GM19463 (cell line): Measurements from ENCODE around the gene GNA14.
"Not testable (repeated sequence)": the region's sequence is repeated elsewhere in the genome, so short reads cannot be mapped to it uniquely, and the experiment has no call there.

Experiments used
- ATAC-seq: cut with Tn5 transposase; IDR thresholded peaks from one replicate; pipeline ENCODE4 v1.9.1; 2021; ENCODE audit warnings: mild to moderate bottlenecking, moderate library complexity; ENCODE audit not compliant: unreplicated experiment

The GNA14 gene

GRCh38 chr9:77497322-77498198, 150.6 kb downstream of the GNA14 start:
- no peak for ATAC-seq

- ATAC-seq: no peak
These were observed 152.1 kb downstream of the GNA14 start for GRCh38 chr9:77495834-77496671.

- not testable (repeated sequence) for ATAC-seq
These were observed 157.8 kb downstream of the GNA14 start for GRCh38 chr9:77490279-77490678.

DNA sequence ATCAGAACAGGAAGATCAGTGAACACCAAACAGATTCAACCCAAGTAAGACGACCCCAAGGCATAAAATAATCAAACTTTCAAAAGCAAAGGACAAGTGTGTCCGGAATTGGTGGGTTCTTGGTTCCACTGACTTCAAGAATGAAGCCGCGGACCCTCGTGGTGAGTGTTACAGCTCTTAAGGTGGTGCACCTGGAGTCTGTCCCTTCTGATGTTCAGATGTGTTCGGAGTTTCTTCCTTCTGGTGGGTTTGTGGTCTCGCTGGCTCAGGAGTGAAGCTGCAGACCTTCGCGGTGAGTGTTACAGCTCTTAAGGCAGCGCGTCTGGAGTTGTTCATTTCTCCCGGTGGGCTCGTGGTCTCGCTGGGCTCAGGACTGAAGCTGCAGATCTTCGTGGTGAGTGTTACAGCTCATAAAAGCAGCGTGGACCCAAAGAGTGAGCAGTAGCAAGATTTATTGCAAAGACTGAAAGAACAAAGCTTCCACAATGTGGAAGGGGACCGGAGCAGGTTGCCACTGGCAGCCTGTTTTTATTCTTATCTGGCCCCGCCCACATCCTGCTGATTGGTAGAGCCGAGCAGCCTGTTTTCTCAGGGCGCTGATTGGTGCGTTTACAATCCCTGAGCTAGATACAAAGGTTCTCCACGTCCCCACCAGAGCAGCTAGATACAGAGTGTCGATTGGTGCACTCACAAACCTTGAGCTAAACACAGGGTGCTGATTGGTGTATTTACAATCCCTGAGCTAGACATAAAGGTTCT, 158.5 kb downstream of the GNA14 start:
- not testable (repeated sequence) for ATAC-seq

GRCh38 chr9:77488439-77489126, 159.5 kb downstream of the GNA14 start:
- ATAC-seq: no peak

DNA sequence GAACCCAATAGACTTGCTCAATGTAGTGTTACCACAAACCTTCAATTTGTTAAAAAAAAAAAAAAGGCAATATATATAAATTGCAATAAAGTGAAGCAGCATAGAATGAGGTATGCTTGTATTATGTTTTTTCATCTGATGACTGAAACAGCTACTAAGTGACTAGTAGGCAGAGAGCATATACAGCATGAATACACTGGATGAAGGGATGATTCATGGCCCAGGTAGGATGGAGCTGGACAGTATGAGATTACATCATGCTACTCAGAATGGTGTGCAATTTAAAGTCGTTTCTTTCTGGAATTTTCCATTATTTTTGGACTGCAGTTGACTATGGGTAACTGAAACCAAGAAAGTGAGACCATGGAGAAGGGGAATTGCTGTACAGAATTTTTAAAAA, 161.2 kb downstream of the GNA14 start:
- ATAC-seq: no peak

- no peak for ATAC-seq
These were observed 161.7 kb downstream of the GNA14 start for GRCh38 chr9:77486463-77486862.

- ATAC-seq: peak; percentile 92
These were observed 172.3 kb downstream of the GNA14 start for GRCh38 chr9:77475641-77476473.

DNA sequence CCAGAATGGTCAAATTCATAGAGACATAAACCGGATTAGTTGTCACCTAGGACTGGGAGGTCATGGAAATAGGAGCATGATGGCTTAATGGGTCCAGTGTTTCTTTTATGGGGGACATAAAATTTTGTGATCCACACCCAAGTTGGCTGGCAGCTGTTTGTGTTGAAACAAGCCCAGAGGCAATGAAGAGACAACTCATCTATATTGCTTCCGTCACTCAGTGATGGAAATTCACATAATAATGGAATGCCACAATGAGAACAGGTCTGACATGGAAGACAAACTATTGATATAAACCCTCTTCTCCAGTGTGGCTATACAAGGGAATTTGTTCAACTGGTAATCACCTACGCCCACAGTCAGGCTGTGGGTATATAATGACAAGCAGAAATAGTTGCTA, 173.2 kb downstream of the GNA14 start:
- no peak for ATAC-seq

DNA sequence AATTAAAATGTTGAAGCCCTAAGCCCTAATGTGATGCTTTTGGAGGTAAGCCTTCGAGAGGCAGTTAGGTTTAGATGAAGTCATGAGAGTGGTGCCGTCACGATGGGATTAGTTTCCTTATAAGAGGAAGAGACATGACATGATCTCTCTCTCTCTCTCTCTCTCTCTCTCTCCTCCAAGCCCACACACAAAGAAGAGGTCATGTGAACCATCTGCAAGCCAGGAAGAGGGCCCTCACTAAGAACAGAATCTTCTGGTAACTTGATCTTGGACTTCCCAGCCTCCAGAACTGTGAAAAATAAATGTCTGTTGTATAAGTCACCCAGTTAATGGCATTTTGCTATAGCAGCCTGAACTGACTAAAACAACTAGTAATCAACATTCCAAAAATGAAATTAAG, 175.5 kb downstream of the GNA14 start:
- ATAC-seq: no peak

- ATAC-seq: no peak
These were observed 176.6 kb downstream of the GNA14 start for GRCh38 chr9:77471572-77471971.

DNA sequence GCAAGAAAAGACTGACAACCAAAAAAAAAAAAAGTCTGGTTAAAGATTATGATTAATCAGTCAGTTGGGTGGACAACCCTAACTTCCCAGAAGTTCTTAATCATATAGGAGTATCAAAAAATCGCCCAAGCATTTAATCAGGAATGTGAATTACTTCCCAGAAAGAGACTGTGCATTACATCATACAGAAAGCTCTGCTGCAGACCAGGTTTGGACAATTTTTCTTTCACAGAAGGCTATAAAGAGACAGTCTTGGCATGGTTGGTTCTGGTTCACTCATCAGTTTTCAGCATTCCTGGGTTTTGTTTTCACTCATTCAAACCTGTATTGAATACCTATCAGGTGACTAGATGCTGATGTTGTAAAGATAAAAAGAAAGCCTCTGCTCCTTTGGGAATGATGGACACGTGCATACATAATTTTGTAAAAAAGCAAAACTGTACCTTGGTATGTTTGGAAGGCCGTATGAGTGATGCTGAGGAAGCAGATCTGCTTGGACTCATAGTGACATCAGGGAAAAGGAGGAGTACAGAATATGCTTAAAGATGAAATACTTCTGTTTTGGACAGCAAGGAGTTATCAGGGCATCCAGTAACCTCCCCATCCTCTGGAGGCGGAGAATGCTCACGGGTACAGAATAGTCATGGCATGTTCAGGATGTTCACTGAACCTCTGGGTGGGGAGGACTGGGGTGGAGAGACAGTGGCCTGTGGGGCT, 178.4 kb downstream of the GNA14 start:
- no peak for ATAC-seq

DNA sequence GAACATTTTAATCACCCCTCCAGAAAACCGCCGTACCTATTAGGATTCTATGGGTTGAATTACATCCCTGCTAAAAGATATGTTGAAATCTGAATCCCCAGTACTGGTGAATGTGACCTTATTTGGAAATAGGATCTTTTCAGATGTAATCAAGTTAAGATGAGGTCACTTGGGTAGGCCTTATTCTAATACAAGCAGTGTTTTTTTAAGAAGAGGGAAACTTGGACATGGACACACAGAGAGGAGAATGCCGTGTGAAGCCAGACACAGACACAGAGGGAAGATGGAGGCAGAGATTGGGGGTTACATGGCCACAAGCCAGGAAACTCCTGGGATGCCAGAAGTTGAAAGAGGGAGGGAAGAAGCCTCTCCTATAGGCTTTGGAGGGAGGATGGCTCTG, 183.5 kb downstream of the GNA14 start:
- ATAC-seq: no peak

GRCh38 chr9:77463151-77463550, 185.0 kb downstream of the GNA14 start:
- ATAC-seq: no peak

DNA sequence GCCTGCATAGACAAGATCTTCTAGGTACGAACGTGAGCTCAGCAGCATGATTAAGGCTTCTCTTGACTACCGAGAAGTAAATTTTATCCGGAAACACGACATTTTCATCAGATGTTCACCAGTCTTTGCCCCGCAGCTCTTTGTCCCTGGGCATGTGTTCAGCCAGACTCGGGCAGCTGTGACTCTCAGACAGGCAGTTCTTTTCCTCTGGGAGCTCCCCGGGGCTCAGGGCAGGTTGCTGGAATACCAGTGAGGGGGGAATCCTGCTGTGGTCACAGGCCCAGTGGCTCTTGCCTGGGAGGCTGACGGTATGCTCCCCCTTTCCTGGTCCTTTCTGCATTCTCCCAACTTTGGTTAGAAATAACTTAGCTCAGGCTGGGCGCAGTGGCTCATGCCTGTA, 186.1 kb downstream of the GNA14 start:
- no peak for ATAC-seq

DNA sequence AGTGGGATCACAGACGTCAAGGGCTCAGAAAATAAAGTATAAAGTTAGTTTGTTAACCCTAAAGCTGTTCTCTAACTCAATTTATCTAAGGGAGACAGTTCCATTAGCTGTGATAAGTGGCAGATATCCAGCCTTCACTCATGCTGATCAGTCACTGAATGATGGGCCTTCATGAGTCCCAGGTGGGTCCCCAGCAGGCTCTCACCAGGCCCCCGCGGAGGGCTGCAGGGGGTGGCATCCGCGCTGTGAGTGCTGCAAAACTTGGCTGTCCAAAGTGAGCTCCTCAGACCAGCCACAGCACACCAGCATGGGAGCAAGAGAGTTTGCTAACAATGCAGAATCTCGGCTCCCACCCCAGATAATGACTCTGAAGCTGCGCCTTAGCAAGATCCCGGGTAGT, 187.2 kb downstream of the GNA14 start:
- no peak for ATAC-seq

- ATAC-seq: peak; percentile 72
These were observed 190.1 kb downstream of the GNA14 start for GRCh38 chr9:77457916-77458592.

GRCh38 chr9:77456829-77457437, 191.2 kb downstream of the GNA14 start:
- ATAC-seq: peak; percentile 83
